GM19438 (cell line): Measurements from ENCODE around the gene BSN.

Experiments used
- ATAC-seq: cut with Tn5 transposase; IDR thresholded peaks from one replicate; pipeline ENCODE4 v1.9.1; 2021; ENCODE audit warnings: low read depth; ENCODE audit not compliant: unreplicated experiment

The BSN gene

GRCh38 chr3:49652218-49652902 is 98.1 kb downstream of the BSN start:
- ATAC-seq, result no peak

- no peak for ATAC-seq
These were observed 98.7 kb downstream of the BSN start for GRCh38 chr3:49652903-49653415.

- ATAC-seq, result no peak
These were observed 99.3 kb downstream of the BSN start for GRCh38 chr3:49653621-49654020.

GRCh38 chr3:49654176-49654825 is 100.0 kb downstream of the BSN start:
- no peak for ATAC-seq

- no peak for ATAC-seq
These were observed 100.8 kb downstream of the BSN start for GRCh38 chr3:49654955-49655556.

- ATAC-seq, result no peak
These were observed 101.5 kb downstream of the BSN start for GRCh38 chr3:49655731-49656285.

GRCh38 chr3:49656541-49657112 is 102.3 kb downstream of the BSN start:
- no peak for ATAC-seq

GRCh38 chr3:49657208-49657915 is 103.1 kb downstream of the BSN start:
- no peak for ATAC-seq

- ATAC-seq, result no peak
These were observed 104.4 kb downstream of the BSN start for GRCh38 chr3:49658711-49659110.

GRCh38 chr3:49659756-49660155 is 105.5 kb downstream of the BSN start:
- ATAC-seq, result no peak

GRCh38 chr3:49661281-49661680 is 107.0 kb downstream of the BSN start:
- no peak for ATAC-seq

- ATAC-seq, result no peak
These were observed 107.7 kb downstream of the BSN start for GRCh38 chr3:49662021-49662420.

- ATAC-seq, result no peak
These were observed 108.6 kb downstream of the BSN start for GRCh38 chr3:49662720-49663413.

GRCh38 chr3:49663831-49664230 is 109.6 kb downstream of the BSN start:
- no peak for ATAC-seq

- ATAC-seq, result no peak
These were observed 110.0 kb downstream of the BSN start for GRCh38 chr3:49664300-49664699.

- ATAC-seq, result no peak
These were observed 111.7 kb downstream of the BSN start for GRCh38 chr3:49665822-49666519.

GRCh38 chr3:49666592-49666991 is 112.3 kb downstream of the BSN start:
- no peak for ATAC-seq

- ATAC-seq, result no peak
These were observed 113.6 kb downstream of the BSN start for GRCh38 chr3:49667701-49668413.

- no peak for ATAC-seq
These were observed 114.1 kb downstream of the BSN start for GRCh38 chr3:49668414-49668797.
